SJSA1 (cell line): ENCODE measurements around the gene LRRC1. TPM values are rescaled to one million over a fixed set of nuclear protein-coding genes. Genes with fewer than 3 reads are reported as not detected.

ENCODE experiments used
- DNase-seq, 2 experiments: peaks; one replicate each; pipeline ENCODE4 v3.0.0-alpha.2; 2015 to 2020; ENCODE audit warnings: low spot score in 2 of 2, low read depth in 1 of 2
- H3K27ac ChIP-seq: fragments of 250-450 bp; sonication (Bioruptor Pico); 2 replicates; pipeline ENCODE4 v1.5.1; 2020; ENCODE audit warnings: mild to moderate bottlenecking, moderate library complexity
- H3K27me3 ChIP-seq: fragments of 250-450 bp; sonication (Bioruptor Pico); replicated peaks from 2 replicates; pipeline ENCODE4 v1.5.1; 2020; ENCODE audit warnings: mild to moderate bottlenecking, moderate library complexity
- H3K36me3 ChIP-seq: fragments of 250-450 bp; sonication (Bioruptor Pico); 2 replicates; pipeline ENCODE4 v1.5.1; 2020; ENCODE audit warnings: mild to moderate bottlenecking
- H3K4me1 ChIP-seq: fragments of 250-450 bp; sonication (Bioruptor Pico); replicated peaks from 2 replicates; pipeline ENCODE4 v1.6.1; 2021; ENCODE audit warnings: mild to moderate bottlenecking
- H3K4me3 ChIP-seq: fragments of 250-450 bp; sonication (Bioruptor Pico); 2 replicates; pipeline ENCODE4 v1.5.1; 2020; ENCODE audit warnings: mild to moderate bottlenecking
- H3K9me3 ChIP-seq: fragments of 250-450 bp; sonication (Bioruptor Pico); replicated peaks from 2 replicates; pipeline ENCODE4 v1.5.1; 2020; ENCODE audit warnings: mild to moderate bottlenecking
- total RNA-seq: library from RNA; depleted of rRNA; stranded (reverse); fragments of >200 nt; shearing (Covaris generic); gene quantifications from 2 replicates; pipeline ENCODE4 v1.2.3, GENCODE V29; 2014

Gene LRRC1
- total RNA-seq, 1 experiment from 2014 or later = 16.4 TPM

DNA sequence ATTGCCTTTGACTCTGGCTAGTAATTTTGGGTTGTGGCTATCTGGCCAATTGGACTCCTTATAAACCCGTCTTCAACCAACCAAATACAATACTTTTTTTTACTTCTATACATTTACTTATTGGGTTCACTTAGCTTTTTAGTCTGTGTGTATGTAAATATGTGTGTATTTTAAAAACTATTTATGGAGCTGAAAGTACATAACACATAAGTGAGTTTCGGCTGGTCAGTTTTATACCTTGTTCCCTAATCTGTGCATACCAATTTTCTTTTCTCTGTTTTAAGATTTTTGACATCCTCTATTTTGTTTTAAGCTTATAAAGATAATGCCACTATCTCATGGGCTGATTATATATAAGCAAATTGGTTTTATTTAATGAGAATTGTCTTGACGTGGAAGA is 129.5 kb downstream of the LRRC1 start:
- Histone ChIP-seq H3K4me1 (peaks cover 42% of the 10 kb centered on the region), H3K4me3 (no peak overlapping the region), H3K27ac (no peak overlapping the region), H3K9me3 (no peaks in the 10 kb centered on the region), H3K36me3 (peaks cover 6% of the 10 kb centered on the region; the same call in 1 of the 2 replicates), H3K27me3 (no peaks in the 10 kb centered on the region)
- DNase-seq = no peak

DNA sequence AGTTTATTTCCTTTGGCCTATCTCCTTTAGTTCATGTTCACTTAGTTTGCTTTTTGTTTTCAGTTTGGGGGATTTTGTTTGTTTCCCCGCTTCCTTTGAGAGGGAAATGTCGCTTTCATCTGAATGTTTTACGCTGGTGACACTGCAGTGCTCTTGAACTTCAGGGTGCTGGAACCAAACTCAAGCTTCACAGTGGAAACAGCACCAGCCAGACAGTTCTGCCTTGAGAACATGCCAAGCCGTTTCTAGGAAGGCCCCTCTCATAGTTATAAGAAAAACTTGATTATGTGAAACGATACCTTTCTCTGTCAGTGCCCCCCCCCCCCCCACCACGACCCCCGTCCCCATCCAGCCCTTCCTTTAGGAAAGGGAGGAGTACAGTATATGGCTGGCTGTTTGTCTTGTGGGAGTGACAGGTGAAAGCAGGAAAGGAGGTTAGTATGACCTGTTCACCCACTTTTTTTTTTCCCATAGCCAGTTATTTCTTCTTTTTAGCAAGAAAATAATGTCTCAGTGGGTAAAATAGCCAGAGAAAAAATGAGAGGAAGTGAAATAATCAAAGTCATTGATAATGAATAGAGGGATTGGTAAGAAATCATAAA is 130.1 kb downstream of the LRRC1 start:
- H3K27me3 ChIP-seq = no peaks in the 10 kb centered on the region
- H3K27ac ChIP-seq = no peak overlapping the region
- no peaks in the 10 kb centered on the region for H3K9me3 ChIP-seq
- DNase-seq = no peak
- peaks cover 37% of the 10 kb centered on the region for H3K4me1 ChIP-seq
- H3K36me3 ChIP-seq = peaks cover 6% of the 10 kb centered on the region; the same call in 1 of the 2 replicates
- no peak overlapping the region for H3K4me3 ChIP-seq

DNA sequence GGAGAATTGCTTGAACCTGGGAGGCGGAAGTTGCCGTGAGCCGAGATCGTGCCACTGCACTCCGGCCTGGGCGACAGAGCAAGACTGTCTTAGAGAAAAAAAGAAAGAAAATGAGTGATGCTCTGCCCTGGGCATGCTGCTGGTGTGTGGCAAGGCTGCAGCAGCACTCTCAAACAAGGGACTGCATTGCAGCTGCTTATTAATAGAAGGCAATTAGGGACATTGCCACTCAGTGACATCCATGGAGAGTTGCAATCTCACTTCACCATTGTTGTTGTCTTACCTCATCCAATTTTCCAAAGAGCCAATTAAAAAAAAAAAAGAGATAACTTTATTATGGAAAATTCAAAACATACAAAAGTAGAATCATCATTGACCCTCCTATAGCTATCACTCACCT is 131.1 kb downstream of the LRRC1 start:
- H3K9me3 ChIP-seq = no peaks in the 10 kb centered on the region
- no peak overlapping the region for H3K4me3 ChIP-seq
- peaks cover 6% of the 10 kb centered on the region; the same call in 1 of the 2 replicates for H3K36me3 ChIP-seq
- H3K27ac ChIP-seq = no peak overlapping the region
- DNase-seq = no peak
- no peaks in the 10 kb centered on the region for H3K27me3 ChIP-seq
- peaks cover 36% of the 10 kb centered on the region for H3K4me1 ChIP-seq

DNA sequence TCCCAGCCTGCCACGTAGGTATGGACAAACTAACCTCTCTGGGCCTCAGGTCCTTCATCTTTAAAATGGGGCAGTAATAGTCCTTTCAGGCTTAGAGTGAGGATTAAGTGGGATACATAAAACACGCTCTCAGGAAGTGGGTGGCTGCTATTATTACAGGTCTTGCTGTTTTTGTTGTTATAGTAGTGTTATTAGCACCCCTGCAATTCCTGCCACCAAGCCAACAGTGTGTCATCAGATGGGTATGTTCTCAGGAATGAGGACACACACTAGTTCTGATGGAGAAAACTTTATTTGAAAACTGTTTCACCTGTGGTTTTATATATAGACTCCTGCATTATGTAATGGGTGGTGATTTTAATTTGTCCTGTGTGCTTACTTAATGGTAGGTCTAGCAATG is 131.7 kb downstream of the LRRC1 start:
- DNase-seq = peak in 1 of 2 experiments; percentile 60

DNA sequence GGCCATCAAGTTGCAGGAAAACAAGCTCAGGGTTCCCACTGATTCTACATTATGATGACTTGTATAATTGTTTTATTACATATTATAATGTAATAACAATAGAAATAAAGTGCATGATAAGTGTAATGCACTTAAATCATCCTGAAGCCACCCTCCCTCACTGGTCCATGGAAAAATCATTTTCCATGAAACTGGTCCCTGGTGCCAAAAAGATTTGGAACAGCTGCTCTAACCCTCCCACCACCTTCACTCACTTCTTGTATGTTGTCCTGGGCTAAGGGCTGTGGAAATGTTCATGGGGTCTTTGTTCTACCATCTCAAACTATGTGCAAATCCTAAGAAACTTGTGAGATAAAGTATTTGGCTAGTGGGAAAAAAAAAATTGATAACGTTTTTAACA is 133.8 kb downstream of the LRRC1 start:
- DNase-seq = no peak
- Histone ChIP-seq H3K27ac (no peak overlapping the region), H3K27me3 (no peaks in the 10 kb centered on the region), H3K9me3 (no peaks in the 10 kb centered on the region), H3K36me3 (no peaks in the 10 kb centered on the region), H3K4me3 (no peak overlapping the region), H3K4me1 (peaks cover 19% of the 10 kb centered on the region)

More for the DNA sequence above, 131.7 kb downstream of the LRRC1 start:
- no peak overlapping the region for H3K4me3 ChIP-seq
- H3K9me3 ChIP-seq = no peaks in the 10 kb centered on the region
- no peaks in the 10 kb centered on the region for H3K27me3 ChIP-seq
- peak overlapping the region; percentile 37 for H3K27ac ChIP-seq
- H3K36me3 ChIP-seq = peaks cover 2% of the 10 kb centered on the region; the same call in 1 of the 2 replicates
- H3K4me1 ChIP-seq = peaks cover 36% of the 10 kb centered on the region

DNA sequence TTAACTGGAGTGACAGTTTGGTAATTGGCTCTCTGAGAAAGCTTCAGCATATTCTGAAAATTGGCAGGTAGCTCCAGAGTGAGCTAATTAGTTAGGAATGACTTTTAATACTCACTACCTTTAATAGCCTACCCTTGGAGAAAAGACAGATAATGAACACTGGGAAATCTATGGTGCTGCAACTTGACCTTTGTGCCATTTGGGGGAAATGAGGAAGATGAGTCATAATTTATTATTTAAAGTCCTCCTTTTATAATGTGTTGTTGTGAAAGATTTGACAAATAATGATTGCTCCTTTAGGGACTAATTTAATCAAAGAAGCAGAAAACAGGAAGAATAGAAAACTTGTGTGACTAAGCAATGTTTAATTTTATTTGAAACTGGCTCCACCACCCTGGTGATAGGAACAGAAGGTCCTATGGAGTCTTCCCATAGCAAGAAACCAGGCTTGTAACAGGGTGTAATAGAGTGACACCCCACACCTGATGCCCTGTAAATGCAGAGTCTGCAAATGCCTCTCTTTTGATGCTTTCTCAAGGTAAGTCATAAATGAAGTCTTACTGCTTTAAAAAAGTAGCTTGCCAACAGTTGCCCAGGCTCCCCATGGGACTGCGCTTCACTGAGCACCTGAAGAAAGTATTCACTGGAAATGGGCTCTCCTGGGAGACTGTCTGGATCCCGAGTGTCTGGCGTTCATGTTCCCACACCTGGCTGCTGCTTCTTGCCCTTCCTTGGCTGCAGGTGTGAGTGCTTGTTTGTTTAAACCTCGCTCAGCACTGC is 134.4 kb downstream of the LRRC1 start:
- H3K4me3 ChIP-seq = no peak overlapping the region
- H3K36me3 ChIP-seq = no peaks in the 10 kb centered on the region
- no peaks in the 10 kb centered on the region for H3K27me3 ChIP-seq
- H3K9me3 ChIP-seq = no peaks in the 10 kb centered on the region
- H3K27ac ChIP-seq = no peak overlapping the region
- DNase-seq = no peak
- peaks cover 19% of the 10 kb centered on the region for H3K4me1 ChIP-seq

DNA sequence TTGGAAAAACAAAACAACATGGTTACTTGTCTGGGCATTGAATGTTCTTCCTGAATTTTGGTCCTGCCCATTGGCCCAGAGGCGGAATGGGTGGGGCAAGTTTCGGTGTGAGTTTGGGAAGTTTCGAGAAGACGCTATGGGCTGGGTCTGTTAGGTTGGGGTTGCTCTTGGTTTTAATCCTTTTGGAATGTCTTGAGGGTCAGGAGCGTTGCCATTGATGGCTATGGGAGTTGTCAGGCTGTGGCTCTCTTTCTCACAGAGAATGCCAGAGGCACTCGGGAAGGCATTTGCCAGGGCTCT is 135.0 kb downstream of the LRRC1 start:
- Histone ChIP-seq H3K27ac (no peak overlapping the region), H3K4me1 (peaks cover 19% of the 10 kb centered on the region), H3K36me3 (no peaks in the 10 kb centered on the region), H3K4me3 (no peak overlapping the region), H3K27me3 (no peaks in the 10 kb centered on the region), H3K9me3 (no peaks in the 10 kb centered on the region)
- no peak for DNase-seq

DNA sequence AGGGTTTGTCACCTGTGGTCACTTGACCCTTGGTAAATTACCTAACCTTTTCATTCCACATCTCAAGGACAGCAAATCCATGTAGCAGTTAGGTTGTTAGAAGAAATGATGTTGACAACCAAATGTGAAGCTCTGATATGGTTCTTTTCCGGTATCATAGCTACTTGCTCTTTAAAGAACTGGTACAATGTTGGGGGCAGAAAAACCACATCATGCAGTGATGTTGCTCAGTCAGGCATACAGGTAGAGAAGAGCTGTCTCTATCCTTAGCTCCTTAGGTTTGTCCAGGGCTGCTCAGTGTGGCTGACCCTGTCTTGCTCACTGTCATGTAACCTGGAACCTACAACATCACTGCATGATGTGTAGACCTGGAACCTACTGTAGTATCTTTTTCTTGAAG is 135.5 kb downstream of the LRRC1 start:
- no peak overlapping the region for H3K4me3 ChIP-seq
- DNase-seq = no peak
- H3K27ac ChIP-seq = no peak overlapping the region

DNA sequence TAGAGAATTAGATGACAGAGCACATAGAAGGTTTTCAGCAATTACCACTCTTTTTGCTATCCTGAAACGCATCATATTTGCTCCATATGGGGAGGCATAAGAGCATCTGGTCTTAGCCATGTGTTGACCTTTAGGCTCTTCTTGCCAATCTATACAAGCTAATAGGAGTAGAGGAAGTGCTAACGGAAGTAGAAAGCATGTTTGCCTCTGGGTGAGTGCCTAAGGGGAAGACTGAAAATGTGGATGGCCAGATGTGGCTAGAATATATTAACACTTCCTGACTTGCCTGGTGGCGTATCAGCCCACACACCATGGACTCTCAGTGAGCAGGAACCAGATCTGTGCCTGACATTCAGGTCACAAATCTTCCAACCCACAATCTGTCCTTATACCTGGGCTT is 136.3 kb downstream of the LRRC1 start:
- Histone ChIP-seq H3K4me3 (no peak overlapping the region), H3K36me3 (no peaks in the 10 kb centered on the region), H3K27me3 (no peaks in the 10 kb centered on the region), H3K4me1 (peaks cover 19% of the 10 kb centered on the region), H3K9me3 (no peaks in the 10 kb centered on the region), H3K27ac (no peak overlapping the region)
- DNase-seq = no peak

More for the DNA sequence above, 135.5 kb downstream of the LRRC1 start:
- H3K36me3 ChIP-seq = no peaks in the 10 kb centered on the region
- peaks cover 19% of the 10 kb centered on the region for H3K4me1 ChIP-seq
- H3K27me3 ChIP-seq = no peaks in the 10 kb centered on the region
- no peaks in the 10 kb centered on the region for H3K9me3 ChIP-seq

DNA sequence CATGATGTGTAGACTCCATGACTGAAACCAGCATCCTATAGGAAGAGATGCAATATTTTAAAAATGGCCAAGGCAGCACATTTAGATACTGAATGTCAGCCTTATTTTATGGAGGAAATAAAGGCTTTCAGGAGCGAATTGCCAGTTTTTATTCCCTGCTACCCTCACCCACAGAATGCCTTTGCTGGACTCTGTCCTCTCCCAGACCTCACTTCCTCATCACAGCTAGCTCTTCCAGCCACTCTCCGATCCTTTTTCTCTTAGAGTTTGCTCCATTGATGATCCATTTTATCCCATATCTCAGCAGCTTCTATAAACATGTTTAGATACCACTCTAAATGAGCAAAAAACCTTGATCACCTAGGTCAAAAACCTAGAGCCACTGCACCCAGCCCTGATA is 137.7 kb downstream of the LRRC1 start:
- no peaks in the 10 kb centered on the region for H3K9me3 ChIP-seq

DNA sequence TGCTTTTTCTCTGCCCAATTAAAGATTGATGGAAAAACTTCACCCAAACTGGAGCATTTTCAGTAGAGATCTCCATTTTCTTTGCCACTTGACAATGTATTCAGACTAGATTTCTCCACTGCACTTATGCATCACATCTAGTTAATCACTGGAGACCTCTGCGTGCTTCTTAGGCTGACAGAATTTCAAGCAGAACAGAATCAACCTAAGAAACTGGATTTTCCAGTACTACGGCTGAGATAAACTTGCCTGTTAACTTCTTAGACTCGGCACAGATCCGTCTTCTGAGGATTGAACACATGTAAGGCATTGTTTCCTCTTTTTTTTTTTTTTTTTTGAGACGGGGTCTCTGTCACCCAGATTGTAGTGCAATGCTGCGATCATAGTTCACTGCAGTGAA is 139.2 kb downstream of the LRRC1 start:
- H3K4me3 ChIP-seq = no peak overlapping the region
- no peaks in the 10 kb centered on the region for H3K27me3 ChIP-seq
- no peak overlapping the region for H3K27ac ChIP-seq
- H3K4me1 ChIP-seq = peaks cover 2% of the 10 kb centered on the region
- no peaks in the 10 kb centered on the region for H3K36me3 ChIP-seq
- H3K9me3 ChIP-seq = no peaks in the 10 kb centered on the region
- DNase-seq = no peak

More for the DNA sequence above, 137.7 kb downstream of the LRRC1 start:
- H3K4me3 ChIP-seq = no peak overlapping the region
- no peak for DNase-seq
- peaks cover 7% of the 10 kb centered on the region for H3K4me1 ChIP-seq
- H3K27ac ChIP-seq = no peak overlapping the region
- H3K36me3 ChIP-seq = no peaks in the 10 kb centered on the region
- no peaks in the 10 kb centered on the region for H3K27me3 ChIP-seq

DNA sequence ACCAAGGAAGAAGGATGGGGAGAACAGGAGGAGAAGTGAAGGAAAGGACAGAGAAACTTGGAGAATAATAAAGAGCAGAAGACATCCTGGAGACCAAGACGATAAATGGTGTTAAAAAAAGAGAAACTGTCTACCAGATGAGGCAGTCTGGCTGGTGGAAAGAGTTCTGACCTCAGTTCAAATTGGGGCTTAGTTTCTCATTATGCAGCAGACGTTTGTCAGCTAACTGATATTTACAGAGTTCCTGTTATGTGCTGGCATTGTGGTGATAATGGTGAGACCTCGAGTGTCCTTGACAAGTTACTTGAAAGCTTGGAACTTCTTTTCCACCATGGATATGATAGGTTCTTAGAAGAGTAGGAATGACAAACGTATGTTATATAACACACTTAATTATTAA is 142.7 kb downstream of the LRRC1 start:
- Histone ChIP-seq H3K36me3 (no peaks in the 10 kb centered on the region), H3K9me3 (no peaks in the 10 kb centered on the region), H3K27ac (no peak overlapping the region), H3K27me3 (no peaks in the 10 kb centered on the region), H3K4me1 (no peaks in the 10 kb centered on the region), H3K4me3 (no peak overlapping the region)
- no peak for DNase-seq

DNA sequence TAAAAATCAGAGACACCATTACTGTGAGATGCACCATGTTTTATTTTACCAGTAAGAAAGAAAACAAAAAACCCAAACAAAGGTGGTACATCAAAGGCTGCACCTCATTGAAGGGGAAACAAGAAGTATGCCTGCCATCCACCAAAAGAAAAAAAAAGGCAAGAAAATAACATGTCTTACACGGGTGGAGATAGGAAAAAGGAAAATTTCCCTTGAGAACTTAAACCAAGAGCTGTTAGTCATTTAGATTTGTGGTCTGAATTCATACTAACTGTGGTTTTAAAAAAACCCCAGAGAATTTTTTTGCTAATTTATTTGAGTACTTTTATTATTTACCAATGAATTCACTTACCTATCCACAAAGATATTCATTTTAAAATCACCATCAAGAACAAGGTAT is 144.0 kb downstream of the LRRC1 start:
- no peak overlapping the region for H3K27ac ChIP-seq
- no peaks in the 10 kb centered on the region for H3K27me3 ChIP-seq
- no peaks in the 10 kb centered on the region for H3K4me1 ChIP-seq
- H3K9me3 ChIP-seq = no peaks in the 10 kb centered on the region
- H3K36me3 ChIP-seq = no peaks in the 10 kb centered on the region
- no peak overlapping the region for H3K4me3 ChIP-seq
- no peak for DNase-seq

DNA sequence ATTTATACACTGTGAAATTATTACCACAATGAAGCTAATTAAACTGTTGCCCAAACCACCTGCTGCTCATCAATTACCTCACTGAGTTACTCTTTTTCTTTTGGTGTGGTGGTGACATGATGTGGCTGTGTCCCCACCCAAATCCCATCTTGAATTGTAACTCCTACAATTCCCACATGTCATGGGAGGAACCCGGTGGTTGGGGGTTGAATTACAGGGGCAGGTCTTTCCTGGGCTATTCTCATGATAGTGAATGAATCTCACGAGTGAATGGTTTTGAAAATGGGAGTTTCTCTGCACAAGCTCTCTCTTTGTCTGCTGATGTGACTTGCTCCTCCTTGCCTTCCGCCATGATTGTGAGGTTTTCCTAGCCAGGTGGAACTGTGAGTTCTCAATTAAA is 145.0 kb downstream of the LRRC1 start:
- Histone ChIP-seq H3K4me1 (no peaks in the 10 kb centered on the region), H3K4me3 (no peak overlapping the region), H3K27ac (no peak overlapping the region), H3K27me3 (no peaks in the 10 kb centered on the region), H3K9me3 (no peaks in the 10 kb centered on the region), H3K36me3 (no peaks in the 10 kb centered on the region)
- DNase-seq = no peak
